Astrocyte of the cerebellum (primary cell): ENCODE results near the gene CPXM2.

ENCODE experiments used
- DNase-seq: peaks from one replicate; pipeline ENCODE4 v3.0.0-alpha.2; 2011; ENCODE audit warnings: low read depth
- H3K4me3 ChIP-seq: 2 replicates; pipeline ENCODE4 v1.5.1; 2011; ENCODE audit warnings: mild to moderate bottlenecking, low read depth, low read length, moderate library complexity
- CTCF ChIP-seq: IDR thresholded peaks from 2 replicates; pipeline ENCODE4 v1.5.1; 2012; ENCODE audit warnings: low read length, low read depth, moderate library complexity, mild to moderate bottlenecking; ENCODE audit errors: missing control alignments
- in situ Hi-C: cut with HindIII; loops from 2 replicates; pipeline ENCODE4 v1.10.0; 2017; ENCODE audit warnings: low sequenced_read_pairs

The CPXM2 gene

DNA sequence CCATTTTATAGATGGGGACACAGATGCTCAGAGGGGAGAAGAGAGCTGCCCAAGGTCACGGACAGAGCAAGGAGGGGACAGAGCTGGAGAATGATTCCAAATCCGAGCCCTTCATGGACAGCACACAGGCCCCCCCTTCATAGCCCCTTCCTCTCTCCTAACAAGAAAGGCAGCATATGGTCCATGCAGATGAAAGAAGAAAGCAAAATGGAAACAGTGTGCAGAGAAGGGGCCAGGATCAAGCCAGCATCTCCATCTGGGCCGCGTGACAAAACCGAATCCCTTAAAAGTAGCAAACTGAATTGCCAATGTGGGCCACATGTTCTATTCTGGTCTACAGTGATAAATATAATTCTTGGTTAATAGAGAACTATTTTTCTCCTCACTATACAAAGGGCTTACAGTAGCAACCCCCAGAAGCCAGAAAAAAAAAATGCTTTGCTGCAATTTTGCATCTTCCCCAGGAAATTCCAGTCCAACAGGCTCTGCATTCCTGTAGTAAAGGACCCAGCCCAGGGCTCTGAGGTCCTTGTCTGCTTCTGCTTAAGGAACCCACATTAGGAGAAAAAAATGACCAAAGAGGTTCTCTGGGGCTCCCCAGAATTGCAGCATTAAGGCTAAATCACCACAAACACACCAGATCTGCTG lies 7.8 kb downstream of the CPXM2 start:
- H3K4me3 ChIP-seq = no peak overlapping the region
- in situ Hi-C loops = no loop called here
- TF ChIP-seq CTCF = no peak
- no peak for DNase-seq

DNA sequence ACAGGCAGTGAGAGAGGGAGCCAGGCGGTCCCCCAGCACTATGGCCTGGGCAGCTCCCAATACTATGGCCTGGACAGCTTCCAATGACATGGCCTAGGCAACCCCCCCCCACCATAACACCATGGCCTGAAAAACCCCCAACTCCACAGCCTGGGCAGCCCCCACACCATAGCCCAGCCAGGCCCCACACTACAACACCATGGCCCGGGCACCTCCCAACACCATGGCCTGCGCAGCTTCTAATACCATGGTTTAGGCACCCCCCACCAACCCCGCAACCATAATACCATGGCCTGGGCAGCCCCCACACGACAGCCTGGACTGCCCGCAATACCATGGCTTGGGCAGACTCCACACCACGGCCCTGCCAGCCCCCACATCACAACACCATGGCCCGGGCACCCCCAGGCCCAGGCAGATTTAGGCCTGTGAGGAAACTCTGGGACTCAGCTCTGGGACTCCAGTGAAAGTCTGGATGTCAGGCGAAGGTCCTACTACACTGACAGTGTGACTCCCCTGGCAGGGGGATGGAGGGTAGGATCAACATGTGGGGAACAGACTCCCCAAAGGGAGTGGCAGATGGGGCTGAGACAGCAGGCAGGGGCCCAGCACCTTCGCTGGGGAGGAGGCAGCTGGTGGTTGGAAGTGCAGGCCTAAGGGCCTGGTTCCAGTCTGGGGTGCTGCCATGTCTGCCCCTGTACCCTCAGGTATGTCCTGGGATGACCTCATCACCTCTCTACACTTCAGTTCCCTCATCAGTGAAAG lies 8.7 kb downstream of the CPXM2 start:
- in situ Hi-C loops = no loop called here
- TF ChIP-seq CTCF = no peak
- DNase-seq = no peak
- H3K4me3 ChIP-seq = no peak overlapping the region

DNA sequence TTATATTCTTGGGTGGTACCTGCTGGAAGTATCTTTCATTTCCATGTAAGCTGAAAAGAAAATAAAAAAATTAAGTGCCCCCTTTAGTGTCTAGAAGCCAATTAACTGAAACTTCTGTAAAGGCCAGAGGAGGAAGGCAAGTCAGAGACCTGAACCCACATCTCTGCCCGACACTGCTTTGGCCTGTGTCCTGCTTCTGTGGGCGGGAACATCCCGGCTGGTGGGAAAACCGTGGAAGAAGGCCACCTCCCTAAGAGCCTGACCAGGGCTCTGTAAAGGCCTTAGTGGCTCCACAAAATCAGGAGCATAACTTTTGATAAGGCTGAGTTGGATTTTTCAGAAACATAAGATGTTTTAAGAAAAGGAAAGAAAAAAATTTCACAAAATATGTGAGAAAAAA lies 9.4 kb downstream of the CPXM2 start:
- DNase-seq = no peak
- H3K4me3 ChIP-seq = no peak overlapping the region
- in situ Hi-C loops = no loop called here
- TF ChIP-seq CTCF = no peak

- in situ Hi-C loops = no loop called here
- no peak for TF ChIP-seq CTCF
- no peak overlapping the region for H3K4me3 ChIP-seq
- DNase-seq = no peak
Observed at GRCh38 chr10:123879606-123880257, 11.9 kb downstream of the CPXM2 start.

DNA sequence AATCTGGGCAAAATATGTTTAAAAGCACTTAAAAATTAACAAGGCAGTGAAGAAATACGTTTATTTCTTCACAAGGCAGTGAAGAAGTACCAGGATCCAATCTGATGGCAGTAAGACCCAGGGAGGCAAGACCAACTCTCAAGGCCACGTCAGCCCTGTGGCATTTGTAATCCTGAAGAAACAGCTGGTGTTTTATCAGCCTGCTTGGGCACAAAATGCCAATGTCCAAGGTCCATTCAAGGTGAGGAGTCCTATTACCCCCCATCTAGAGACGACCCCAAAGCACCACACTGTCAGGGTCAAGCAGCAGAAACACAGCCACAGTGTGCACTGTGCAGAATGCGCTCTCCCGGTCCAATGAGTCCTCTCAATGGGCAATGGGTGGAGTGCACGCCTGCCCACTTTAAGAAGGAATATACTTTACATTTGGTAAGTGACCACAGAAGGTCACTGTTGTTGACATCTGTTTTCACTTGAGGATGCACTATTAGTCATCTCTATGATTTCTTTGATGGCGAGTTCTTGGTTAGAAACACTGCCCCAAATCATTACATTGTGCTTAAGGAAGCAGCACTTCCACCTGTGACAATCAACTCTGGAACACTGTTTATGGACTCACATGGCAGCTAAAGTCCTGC lies 12.8 kb downstream of the CPXM2 start:
- TF ChIP-seq CTCF = no peak
- in situ Hi-C loops = no loop called here
- no peak for DNase-seq
- H3K4me3 ChIP-seq = no peak overlapping the region

DNA sequence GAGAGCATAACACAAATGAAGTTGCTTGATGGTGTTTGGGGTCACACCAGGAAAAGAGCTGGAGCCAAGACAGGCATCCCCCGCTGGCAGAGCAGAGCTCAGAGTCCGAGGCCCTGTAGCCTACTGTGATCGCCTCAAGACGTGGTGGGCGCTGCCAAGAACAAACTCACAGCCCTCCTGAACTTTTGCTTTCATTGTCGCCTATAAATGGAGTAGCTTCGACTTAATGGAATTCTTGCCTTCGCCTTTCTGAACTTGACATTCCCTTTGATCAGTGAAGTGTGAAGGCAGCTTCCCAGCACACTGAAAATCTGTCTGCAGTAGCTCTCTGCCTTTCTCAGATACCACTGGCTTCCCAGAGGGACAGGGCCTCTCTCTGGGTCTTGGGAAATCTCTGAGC lies 21.3 kb downstream of the CPXM2 start:
- in situ Hi-C loops = no loop called here
- DNase-seq = peak; percentile 11
- no peak overlapping the region for H3K4me3 ChIP-seq
- no peak for TF ChIP-seq CTCF
